HUES6 (cell line): ENCODE data around the gene ANKRD62.
"Not testable (repeated sequence)": the region's sequence is repeated elsewhere in the genome, so short reads cannot be mapped to it uniquely, and the experiment has no call there.

Experiments used
- H3K27ac ChIP-seq: 2 replicates; pipeline ENCODE4 v1.7.0; 2013; ENCODE audit warnings: low read depth, mild to moderate bottlenecking, low read length, inconsistent platforms
- H3K27me3 ChIP-seq: 2 replicates; pipeline ENCODE4 v1.6.1; 2013; ENCODE audit warnings: low read length; ENCODE audit not compliant: control insufficient read depth, insufficient read depth
- H3K36me3 ChIP-seq: 2 replicates; pipeline ENCODE4 v1.6.1; 2013; ENCODE audit warnings: low read length; ENCODE audit not compliant: control insufficient read depth, insufficient read depth
- H3K4me1 ChIP-seq: 2 replicates; pipeline ENCODE4 v1.6.1; 2013; ENCODE audit warnings: low read length; ENCODE audit not compliant: control insufficient read depth, insufficient read depth
- H3K4me3 ChIP-seq: 2 replicates; pipeline ENCODE4 v1.5.1; 2013; ENCODE audit warnings: low read depth, low read length
- H3K9ac ChIP-seq: one replicate; pipeline ENCODE4 v1.6.1; 2013; ENCODE audit warnings: mild to moderate bottlenecking, low read length
- H3K9me3 ChIP-seq: 2 replicates; pipeline ENCODE4 v1.6.1; 2013; ENCODE audit warnings: low read depth, low read length; ENCODE audit not compliant: control insufficient read depth, insufficient read depth

ANKRD62 gene

GRCh38 chr18:12149431-12149830, 55.8 kb downstream of the ANKRD62 start:
- not testable (repeated sequence) for H3K9ac ChIP-seq, H3K4me3 ChIP-seq, H3K36me3 ChIP-seq, H3K9me3 ChIP-seq, H3K4me1 ChIP-seq, H3K27me3 ChIP-seq, H3K27ac ChIP-seq

DNA sequence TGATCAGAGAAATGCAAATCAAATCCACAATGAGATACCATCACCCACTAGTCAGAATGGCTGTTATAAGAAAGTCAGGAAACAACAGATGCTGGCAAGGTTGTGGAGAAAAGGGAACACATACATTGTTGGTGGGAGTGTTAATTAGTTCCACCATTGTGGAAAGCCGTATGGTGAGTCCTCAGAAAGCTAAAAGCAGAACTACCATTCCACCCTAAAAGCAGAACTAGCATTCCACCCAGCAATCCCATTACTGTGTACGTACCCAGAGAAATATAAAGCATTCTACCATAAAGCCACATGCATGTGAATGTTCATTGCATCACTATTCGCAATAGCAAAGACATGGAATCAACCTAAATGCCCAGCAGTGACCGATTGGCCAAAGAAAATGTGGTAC, 60.7 kb downstream of the ANKRD62 start:
- Histone ChIP-seq H3K9ac (no peak overlapping the region), H3K4me1 (no peaks in the 10 kb centered on the region), H3K36me3 (no peaks in the 10 kb centered on the region), H3K27me3 (no peaks in the 10 kb centered on the region), H3K4me3 (no peak overlapping the region), H3K9me3 (no peaks in the 10 kb centered on the region), H3K27ac (no peak overlapping the region)

DNA sequence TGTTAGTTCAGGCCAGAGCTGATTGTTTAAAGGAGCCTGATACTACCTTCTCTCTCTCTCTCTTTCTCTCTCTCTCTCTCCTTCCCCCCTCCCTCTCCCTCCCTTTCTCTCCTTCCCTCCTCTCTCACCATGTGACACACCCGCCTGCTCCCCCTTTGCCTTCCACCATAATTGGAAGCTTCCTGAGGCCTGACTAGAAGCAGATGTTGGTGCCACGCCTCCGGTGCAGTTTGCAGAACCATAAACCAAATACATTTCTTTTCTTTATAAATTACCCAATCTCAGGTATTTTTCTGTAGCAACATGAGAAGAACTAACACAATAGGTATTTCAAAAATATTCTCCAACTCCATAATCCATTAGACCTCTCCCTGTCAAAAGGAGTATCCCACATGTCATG, 62.4 kb downstream of the ANKRD62 start:
- H3K27ac ChIP-seq, result no peak overlapping the region
- no peaks in the 10 kb centered on the region for H3K27me3 ChIP-seq
- H3K9ac ChIP-seq, result no peak overlapping the region
- H3K36me3 ChIP-seq, result no peaks in the 10 kb centered on the region
- no peaks in the 10 kb centered on the region for H3K9me3 ChIP-seq
- no peak overlapping the region for H3K4me3 ChIP-seq
- H3K4me1 ChIP-seq, result no peaks in the 10 kb centered on the region

- H3K36me3 ChIP-seq, result no peaks in the 10 kb centered on the region
- no peaks in the 10 kb centered on the region for H3K9me3 ChIP-seq
- H3K4me1 ChIP-seq, result no peaks in the 10 kb centered on the region
- H3K4me3 ChIP-seq, result no peak overlapping the region
- H3K27me3 ChIP-seq, result no peaks in the 10 kb centered on the region
- H3K27ac ChIP-seq, result no peak overlapping the region
- H3K9ac ChIP-seq, result no peak overlapping the region
These were observed 65.8 kb downstream of the ANKRD62 start for GRCh38 chr18:12159446-12159845.

DNA sequence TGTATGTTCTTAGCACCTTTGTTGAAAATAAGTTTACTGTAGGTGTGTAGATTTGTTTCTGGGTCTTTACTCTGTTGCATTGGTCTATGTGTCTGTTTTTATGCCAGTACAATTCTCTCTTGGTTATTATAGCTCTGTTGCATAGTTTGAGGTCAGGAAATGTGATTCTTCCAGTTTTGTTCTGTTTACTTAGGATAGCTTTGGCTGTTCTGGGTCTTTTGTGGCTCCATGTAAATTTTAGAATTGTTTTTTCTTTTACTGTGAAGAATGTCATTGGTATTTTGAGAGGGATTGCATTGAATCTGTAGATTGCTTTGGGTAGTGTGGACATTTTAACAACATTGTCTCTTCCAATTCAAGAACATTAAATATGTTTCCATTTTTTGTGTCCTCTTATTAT, 69.1 kb downstream of the ANKRD62 start:
- no peak overlapping the region for H3K9ac ChIP-seq
- no peaks in the 10 kb centered on the region for H3K9me3 ChIP-seq
- H3K4me1 ChIP-seq, result no peaks in the 10 kb centered on the region
- H3K27me3 ChIP-seq, result no peaks in the 10 kb centered on the region
- H3K27ac ChIP-seq, result no peak overlapping the region
- no peaks in the 10 kb centered on the region for H3K36me3 ChIP-seq
- H3K4me3 ChIP-seq, result no peak overlapping the region

GRCh38 chr18:12165038-12165768, 71.6 kb downstream of the ANKRD62 start:
- Histone ChIP-seq H3K9me3 (no peaks in the 10 kb centered on the region), H3K4me1 (no peaks in the 10 kb centered on the region), H3K27ac (no peak overlapping the region), H3K4me3 (no peak overlapping the region), H3K27me3 (no peaks in the 10 kb centered on the region), H3K9ac (no peak overlapping the region), H3K36me3 (no peaks in the 10 kb centered on the region)
